ENCODE measurements around the gene STK32B.

DNA sequence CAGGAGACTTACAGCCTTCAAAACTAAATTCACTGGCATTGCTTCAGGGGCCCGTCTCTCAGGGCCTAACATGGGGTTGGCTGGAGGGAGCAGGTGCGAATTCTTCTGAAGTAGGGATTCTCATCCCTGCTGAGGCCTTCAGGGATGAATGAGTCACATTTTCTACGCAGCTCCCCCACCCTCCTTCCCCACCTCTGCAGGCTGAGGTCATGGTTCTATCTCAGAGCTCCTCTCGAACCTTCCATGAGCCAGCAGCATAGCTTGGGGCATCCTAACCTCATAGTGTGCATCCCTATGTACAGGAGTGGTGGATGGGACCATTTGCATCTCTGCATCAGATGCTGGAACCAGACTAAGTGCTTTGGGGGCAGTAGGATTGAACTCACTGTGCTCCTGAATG lies 347.8 kb downstream of the STK32B start:
- TF ChIP-seq, protein P1, sequence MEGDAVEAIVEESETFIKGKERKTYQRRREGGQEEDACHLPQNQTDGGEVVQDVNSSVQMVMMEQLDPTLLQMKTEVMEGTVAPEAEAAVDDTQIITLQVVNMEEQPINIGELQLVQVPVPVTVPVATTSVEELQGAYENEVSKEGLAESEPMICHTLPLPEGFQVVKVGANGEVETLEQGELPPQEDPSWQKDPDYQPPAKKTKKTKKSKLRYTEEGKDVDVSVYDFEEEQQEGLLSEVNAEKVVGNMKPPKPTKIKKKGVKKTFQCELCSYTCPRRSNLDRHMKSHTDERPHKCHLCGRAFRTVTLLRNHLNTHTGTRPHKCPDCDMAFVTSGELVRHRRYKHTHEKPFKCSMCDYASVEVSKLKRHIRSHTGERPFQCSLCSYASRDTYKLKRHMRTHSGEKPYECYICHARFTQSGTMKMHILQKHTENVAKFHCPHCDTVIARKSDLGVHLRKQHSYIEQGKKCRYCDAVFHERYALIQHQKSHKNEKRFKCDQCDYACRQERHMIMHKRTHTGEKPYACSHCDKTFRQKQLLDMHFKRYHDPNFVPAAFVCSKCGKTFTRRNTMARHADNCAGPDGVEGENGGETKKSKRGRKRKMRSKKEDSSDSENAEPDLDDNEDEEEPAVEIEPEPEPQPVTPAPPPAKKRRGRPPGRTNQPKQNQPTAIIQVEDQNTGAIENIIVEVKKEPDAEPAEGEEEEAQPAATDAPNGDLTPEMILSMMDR (conservative IDR thresholded peaks at IDR 0.05; ENCODE audit: low read length) = no peak
- no peak for TF ChIP-seq EZH2phosphoT487 (IDR thresholded peaks at IDR 0.05; ENCODE audit: borderline replicate concordance)

Measured in Loucy (cell line).